IPS-18c (cell line): ENCODE results near the gene TMEFF2.

Source experiments
- H3K4me3 ChIP-seq: 2 replicates; pipeline ENCODE4 v1.7.0; 2013; ENCODE audit warnings: low read depth, mild to moderate bottlenecking, low read length, moderate library complexity; ENCODE audit not compliant: insufficient read depth
- H3K9me3 ChIP-seq: one replicate; pipeline ENCODE4 v1.6.1; 2013; ENCODE audit warnings: mild to moderate bottlenecking, low read length, moderate library complexity; ENCODE audit not compliant: control insufficient read depth, insufficient read depth

TMEFF2 gene

DNA sequence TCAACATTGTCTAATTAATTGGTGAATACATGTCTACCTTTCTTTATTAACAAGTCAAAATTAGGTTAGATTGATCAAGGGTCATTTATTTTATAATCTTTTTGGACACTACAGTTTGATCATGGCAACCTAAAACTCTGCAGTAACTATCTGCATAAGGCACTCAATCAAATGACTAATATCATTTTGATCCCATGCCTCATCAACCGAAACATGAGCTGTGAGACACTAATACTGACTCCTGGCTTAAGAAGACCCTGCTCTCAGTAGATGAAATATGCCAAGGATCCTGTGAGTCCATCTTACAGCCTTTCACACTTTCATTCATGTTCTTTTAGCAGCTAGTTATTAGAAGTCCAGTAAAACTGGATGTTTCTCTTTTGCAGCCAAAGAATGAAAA is 178.5 kb downstream of the TMEFF2 start:
- no peak overlapping the region for H3K4me3 ChIP-seq
- no peaks in the 10 kb centered on the region for H3K9me3 ChIP-seq

- H3K4me3 ChIP-seq, result no peak overlapping the region
- no peaks in the 10 kb centered on the region for H3K9me3 ChIP-seq
Measured at GRCh38 chr2:192013211-192013610, 181.5 kb downstream of the TMEFF2 start.

DNA sequence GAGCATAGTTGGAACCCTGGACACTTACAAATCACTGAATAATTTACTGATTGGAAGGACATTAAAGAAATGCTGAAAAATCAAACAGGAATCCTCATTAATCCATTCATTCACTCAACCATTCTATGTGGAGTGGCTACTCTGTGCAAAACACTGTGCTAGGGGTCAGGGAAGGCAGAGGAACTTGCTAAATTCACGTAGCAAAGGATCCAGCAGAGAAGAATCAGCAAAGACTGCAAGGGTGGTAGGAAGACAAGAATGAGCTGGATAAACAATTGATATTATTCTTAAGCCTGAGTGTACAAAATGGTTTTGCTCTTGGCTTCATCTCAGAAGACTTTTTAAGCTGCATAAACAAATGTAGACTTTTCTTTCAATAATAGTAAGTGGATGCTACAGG is 183.5 kb downstream of the TMEFF2 start:
- no peak overlapping the region for H3K4me3 ChIP-seq
- no peaks in the 10 kb centered on the region for H3K9me3 ChIP-seq

- no peak overlapping the region for H3K4me3 ChIP-seq
- no peaks in the 10 kb centered on the region for H3K9me3 ChIP-seq
Measured at GRCh38 chr2:192010073-192010472, 184.7 kb downstream of the TMEFF2 start.

- Histone ChIP-seq H3K4me3 (no peak overlapping the region), H3K9me3 (no peaks in the 10 kb centered on the region)
Measured at GRCh38 chr2:192007581-192008228, 187.0 kb downstream of the TMEFF2 start.

DNA sequence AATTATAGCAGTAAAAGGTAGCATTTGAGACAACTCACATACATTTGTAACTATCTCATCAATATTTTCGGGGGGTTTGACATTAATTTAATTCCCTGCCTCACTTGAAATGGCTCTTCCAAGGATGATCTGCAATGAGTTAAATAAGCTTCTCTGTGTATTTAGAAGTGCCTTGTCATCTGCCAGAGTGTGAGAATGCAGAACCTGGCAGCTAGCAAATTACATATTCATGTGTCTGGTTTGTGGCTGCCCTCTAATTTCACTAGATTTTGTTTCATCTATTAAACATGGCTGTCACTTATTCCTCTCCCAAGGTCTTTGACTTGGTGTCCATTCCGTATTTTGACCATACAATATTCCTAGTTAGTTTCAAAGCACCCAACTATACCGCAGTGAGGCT is 189.5 kb downstream of the TMEFF2 start:
- Histone ChIP-seq H3K4me3 (no peak overlapping the region), H3K9me3 (no peaks in the 10 kb centered on the region)

DNA sequence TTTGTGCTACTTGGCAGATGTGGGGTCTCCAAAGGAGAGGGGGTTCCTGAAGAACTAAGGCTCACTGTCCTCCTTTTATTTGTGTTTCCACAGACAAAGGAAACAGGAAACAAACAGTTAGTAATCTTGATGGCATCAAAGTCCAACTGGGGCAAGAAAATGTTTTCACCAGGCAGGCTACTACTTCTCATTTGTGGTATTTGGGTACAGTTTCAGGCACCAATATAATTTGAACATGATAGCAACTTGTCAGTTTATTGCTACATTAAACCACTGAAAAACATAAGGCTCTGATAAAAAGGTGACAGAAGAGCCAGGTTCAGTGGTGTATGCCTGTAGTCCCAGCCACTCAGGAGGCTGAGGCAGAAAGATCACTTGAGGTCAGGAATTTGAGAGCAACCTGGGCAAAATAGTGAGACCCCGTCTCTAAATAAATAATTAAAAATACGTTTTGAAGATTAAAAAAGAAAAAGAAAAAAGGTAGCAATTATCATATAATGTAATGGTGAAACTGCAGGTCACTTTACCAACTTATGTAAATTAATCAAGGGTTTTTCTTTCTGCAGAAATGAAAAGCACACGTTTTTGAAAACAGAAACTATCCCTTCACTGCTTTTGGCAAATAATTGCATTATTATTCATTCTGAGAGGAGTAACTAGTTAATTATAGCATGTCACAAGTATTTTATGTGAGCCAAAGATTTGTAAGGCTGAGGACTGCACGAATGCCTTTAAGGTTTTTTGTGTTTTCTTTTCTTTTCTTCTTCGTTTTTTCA is 190.4 kb downstream of the TMEFF2 start:
- no peaks in the 10 kb centered on the region for H3K9me3 ChIP-seq

DNA sequence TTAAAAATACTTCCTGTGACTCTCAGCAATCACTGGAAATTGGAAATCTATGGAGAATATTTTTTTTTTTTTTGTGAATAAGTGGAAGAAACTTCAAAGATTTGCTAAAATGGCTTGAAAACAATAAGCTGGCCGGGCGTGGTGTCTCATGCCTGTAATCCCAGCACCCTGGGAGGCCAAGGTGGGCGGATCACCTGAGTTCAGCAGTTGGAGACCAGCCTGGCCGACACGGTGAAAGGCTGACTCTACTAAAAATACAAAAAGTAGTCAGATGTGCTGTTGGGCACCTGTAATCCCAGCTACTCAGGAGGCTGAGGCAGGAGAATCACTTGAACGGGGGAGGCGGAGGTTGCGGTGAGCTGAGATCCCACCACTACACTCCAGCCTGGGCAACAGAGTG is 192.3 kb downstream of the TMEFF2 start:
- Histone ChIP-seq H3K4me3 (no peak overlapping the region), H3K9me3 (no peaks in the 10 kb centered on the region)

More for the DNA sequence above, 190.4 kb downstream of the TMEFF2 start:
- H3K4me3 ChIP-seq, result no peak overlapping the region

GRCh38 chr2:192000196-192000980 is 194.3 kb downstream of the TMEFF2 start:
- H3K4me3 ChIP-seq, result no peak overlapping the region
- H3K9me3 ChIP-seq, result no peaks in the 10 kb centered on the region

DNA sequence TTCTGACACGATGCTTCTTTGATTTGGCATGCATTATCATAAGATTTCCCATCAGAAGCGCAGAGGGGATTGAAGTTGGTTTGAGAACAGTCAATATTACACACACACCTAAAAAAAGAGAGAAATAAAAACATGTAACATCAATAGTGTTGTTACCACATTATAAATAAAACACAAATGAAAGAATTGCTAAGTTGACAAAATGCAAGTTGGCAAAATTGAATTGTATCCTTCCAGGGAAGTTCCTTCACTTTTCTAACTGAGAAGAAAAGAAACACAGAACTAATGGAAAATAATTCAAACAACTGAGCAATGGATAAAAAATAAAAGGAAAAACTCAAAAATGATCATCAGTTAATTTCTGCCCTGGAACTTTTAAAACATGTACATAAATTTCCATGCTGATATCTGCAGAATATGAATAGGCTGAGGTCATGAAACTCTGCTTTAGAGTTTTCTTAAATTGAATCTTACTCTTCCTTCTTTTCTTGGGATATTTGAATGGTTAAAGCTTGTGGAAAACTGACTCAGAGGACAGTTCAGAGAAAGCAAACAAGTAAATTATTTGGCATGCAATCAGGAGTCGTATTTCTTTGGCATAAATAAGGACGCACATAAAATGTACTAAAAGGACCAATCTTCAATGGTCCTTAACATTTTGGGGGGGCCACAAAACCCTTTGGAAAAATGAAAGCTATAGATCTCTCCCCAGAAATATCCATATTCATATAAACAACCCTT is 195.5 kb downstream of the TMEFF2 start:
- Histone ChIP-seq H3K4me3 (no peak overlapping the region), H3K9me3 (no peaks in the 10 kb centered on the region)

GRCh38 chr2:191995285-191995684 is 199.4 kb downstream of the TMEFF2 start:
- no peak overlapping the region for H3K4me3 ChIP-seq

GRCh38 chr2:191994749-191995148 is 200.0 kb downstream of the TMEFF2 start:
- Histone ChIP-seq H3K9me3 (no peaks in the 10 kb centered on the region), H3K4me3 (no peak overlapping the region)

More at GRCh38 chr2:191995285-191995684, 199.4 kb downstream of the TMEFF2 start:
- no peaks in the 10 kb centered on the region for H3K9me3 ChIP-seq

- H3K9me3 ChIP-seq, result no peaks in the 10 kb centered on the region
- no peak overlapping the region for H3K4me3 ChIP-seq
Measured at GRCh38 chr2:191991442-191991841, 203.3 kb downstream of the TMEFF2 start.

GRCh38 chr2:191985740-191986139 is 209.0 kb downstream of the TMEFF2 start:
- no peak overlapping the region for H3K4me3 ChIP-seq
- H3K9me3 ChIP-seq, result no peaks in the 10 kb centered on the region

- Histone ChIP-seq H3K4me3 (no peak overlapping the region), H3K9me3 (no peaks in the 10 kb centered on the region)
Measured at GRCh38 chr2:191983591-191983990, 211.1 kb downstream of the TMEFF2 start.

- no peaks in the 10 kb centered on the region for H3K9me3 ChIP-seq
- H3K4me3 ChIP-seq, result no peak overlapping the region
Measured at GRCh38 chr2:191983186-191983585, 211.5 kb downstream of the TMEFF2 start.

DNA sequence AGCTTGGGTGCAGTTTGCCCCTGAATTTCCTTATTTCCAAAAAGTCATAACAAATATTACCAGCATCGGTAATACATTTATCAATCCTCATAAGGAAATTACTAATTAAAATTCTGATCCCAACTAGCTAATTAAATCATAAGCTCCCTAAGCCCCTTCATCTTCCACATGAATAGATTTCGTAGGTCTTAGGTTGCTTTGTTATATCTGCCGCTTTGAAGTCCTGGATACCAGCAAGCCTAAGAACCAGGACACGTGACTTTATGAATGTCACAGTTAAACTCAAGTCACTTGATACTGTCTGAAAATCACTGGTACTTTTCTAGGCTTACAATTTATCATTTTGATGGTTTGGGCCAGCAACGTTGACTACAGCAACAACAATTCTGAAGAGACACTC is 213.0 kb downstream of the TMEFF2 start:
- H3K4me3 ChIP-seq, result no peak overlapping the region
- no peaks in the 10 kb centered on the region for H3K9me3 ChIP-seq
